Thyroid gland (tissue), 4 donors: ENCODE measurements around the gene DIP2C.

Source experiments
- CTCF ChIP-seq, 6 experiments: fragments of 200-600 bp in 3 of 6; fragments of 450-650 bp in 3 of 6; sonication (generic) in 3 of 6; IDR thresholded peaks; one replicate each; pipeline ENCODE4 v1.5.1; 2016 to 2019; ENCODE audit warnings: antibody characterized with exemption in 6 of 6, mild to moderate bottlenecking in 2 of 6, inconsistent platforms in 1 of 6, moderate library complexity in 1 of 6
- POLR2A ChIP-seq, 2 donors: fragments of 450-650 bp; IDR thresholded peaks; one replicate each; pipeline ENCODE4 v1.6.1; 2017; ENCODE audit warnings: antibody characterized with exemption in 2 of 2, mild to moderate bottlenecking in 2 of 2, moderate library complexity in 1 of 2

- TF ChIP-seq POLR2A (IDR thresholded peaks at IDR 0.05) = no peak
- TF ChIP-seq CTCF (IDR thresholded peaks at IDR 0.05) = no peak
Observed at GRCh38 chr10:287814-288213, 401.7 kb downstream of the DIP2C start.
